Measurements from ENCODE around the gene CD83. TPM values are rescaled to one million over a fixed set of nuclear protein-coding genes. Genes with fewer than 3 reads are reported as not detected.
"Not testable (repeated sequence)": the region's sequence is repeated elsewhere in the genome, so short reads cannot be mapped to it uniquely, and the experiment has no call there.

The CD83 gene
- total and polyA plus RNA-seq, 8 donors = 0.29 to 9.3 (median 3.0) TPM; not detected in 2

GRCh38 chr6:14070457-14070856 is 47.1 kb upstream of the CD83 start:
- WGBS, 5 donors = 91 to 96% (median 93%) methylated on average over 4 of the region's 4 CpGs

GRCh38 chr6:14072084-14072483 is 45.5 kb upstream of the CD83 start:
- 57 to 78% (median 73%) methylated on average over 5 of the region's 5 CpGs for WGBS, 5 donors
- TF ChIP-seq CTCF (IDR thresholded peaks at IDR 0.05) (no peak), EP300 (IDR thresholded peaks at IDR 0.05) (no peak), POLR2A (IDR thresholded peaks at IDR 0.05) (no peak), POLR2AphosphoS5 (IDR thresholded peaks at IDR 0.05) (no peak)
- H3K36me3 ChIP-seq = no peaks in the 10 kb centered on the region
- DNase-seq = no peak
- no peaks in the 10 kb centered on the region for H3K27me3 ChIP-seq
- peaks cover 0 to 14% (median 4%) of the 10 kb centered on the region in 4 donors for H3K4me1 ChIP-seq
- H3K9me3 ChIP-seq = no peaks in the 10 kb centered on the region
- no peak overlapping the region for H3K27ac ChIP-seq
- H3K4me3 ChIP-seq = no peak overlapping the region
- intact Hi-C loops (cut with DNase I; ENCODE audit: low total_unique reads) = no loop called here

More at GRCh38 chr6:14070457-14070856, 47.1 kb upstream of the CD83 start:
- Histone ChIP-seq H3K36me3 (no peaks in the 10 kb centered on the region), H3K4me3 (no peak overlapping the region), H3K4me1 (peaks cover 0 to 9% (median 4%) of the 10 kb centered on the region in 4 donors), H3K9me3 (no peaks in the 10 kb centered on the region), H3K27me3 (peaks cover 0 to 8% (median 0%) of the 10 kb centered on the region in 3 donors), H3K27ac (no peak overlapping the region)
- DNase-seq = no peak
- TF ChIP-seq POLR2AphosphoS5 (IDR thresholded peaks at IDR 0.05) (no peak), EP300 (IDR thresholded peaks at IDR 0.05) (no peak), CTCF (IDR thresholded peaks at IDR 0.05) (no peak), POLR2A (IDR thresholded peaks at IDR 0.05) (no peak)
- intact Hi-C loops (cut with DNase I; ENCODE audit: low total_unique reads) = no loop called here

GRCh38 chr6:14073561-14074354 is 43.8 kb upstream of the CD83 start:
- intact Hi-C loops (cut with DNase I; ENCODE audit: low total_unique reads); DNase-seq; H3K9me3 ChIP-seq; H3K4me3 ChIP-seq; H3K36me3 ChIP-seq; H3K27me3 ChIP-seq; H3K27ac ChIP-seq: not testable (repeated sequence)
- WGBS, 5 donors = 94 to 97% (median 97%) methylated on average over 7 of the region's 7 CpGs
- H3K4me1 ChIP-seq = peaks cover 0 to 14% (median 4%) of the 10 kb centered on the region in 4 donors

GRCh38 chr6:14074476-14075094 is 43.0 kb upstream of the CD83 start:
- Histone ChIP-seq H3K27ac (peak overlapping the region in 3 of 5 donors; percentile 23 to 73 (median 43)), H3K4me3 (peak overlapping the region; percentile 26 to 38 (median 33)), H3K9me3 (no peaks in the 10 kb centered on the region), H3K36me3 (no peaks in the 10 kb centered on the region), H3K4me1 (peaks cover 0 to 20% (median 6%) of the 10 kb centered on the region in 4 donors), H3K27me3 (no peaks in the 10 kb centered on the region)
- intact Hi-C loops (cut with DNase I; ENCODE audit: low total_unique reads) = no loop called here
- WGBS, 5 donors = 46 to 65% (median 52%) methylated on average over 3 of the region's 3 CpGs
- TF ChIP-seq POLR2AphosphoS5 (IDR thresholded peaks at IDR 0.05) (no peak), CTCF (IDR thresholded peaks at IDR 0.05) (no peak), EP300 (IDR thresholded peaks at IDR 0.05) (no peak), POLR2A (IDR thresholded peaks at IDR 0.05) (no peak)
- no peak for DNase-seq

All from stomach (tissue), 9 donors.